Ascending aorta (tissue), 2 donors: ENCODE results near the gene NR2F1-AS1. TPM values are rescaled to one million over a fixed set of nuclear protein-coding genes. Genes with fewer than 3 reads are reported as not detected.

Experiments
- DNase-seq, 2 donors: peaks; one replicate each; pipeline ENCODE4 v3.0.0-alpha.2; 2019; ENCODE audit warnings: low spot score in 2 of 2
- H3K27ac ChIP-seq, 2 donors: fragments of 200-600 bp; sonication (generic); one replicate each; pipeline ENCODE4 v1.5.1; 2016 to 2017; ENCODE audit warnings: mild to moderate bottlenecking in 1 of 2
- H3K27me3 ChIP-seq: fragments of 200-600 bp; sonication (generic); one replicate; pipeline ENCODE4 v1.5.1; 2017
- H3K36me3 ChIP-seq, 2 donors: fragments of 200-600 bp; sonication (generic); one replicate each; pipeline ENCODE4 v1.5.1; 2016
- H3K4me1 ChIP-seq, 2 donors: fragments of 200-600 bp; sonication (generic); one replicate each; pipeline ENCODE4 v1.5.1; 2016 to 2017; ENCODE audit warnings: mild to moderate bottlenecking in 1 of 2
- H3K4me3 ChIP-seq, 2 donors: fragments of 200-600 bp; sonication (generic); one replicate each; pipeline ENCODE4 v1.5.1; 2016 to 2017; ENCODE audit warnings: mild to moderate bottlenecking in 1 of 2
- H3K9me3 ChIP-seq, 2 donors: fragments of 200-600 bp; sonication (generic); one replicate each; pipeline ENCODE4 v1.5.1; 2016
- CTCF ChIP-seq, 3 experiments: fragments of 200-600 bp in 2 of 3; fragments of 450-650 bp in 1 of 3; sonication (generic) in 2 of 3; IDR thresholded peaks; one replicate each; pipeline ENCODE4 v1.5.1; 2016 to 2019; ENCODE audit warnings: antibody characterized with exemption in 3 of 3, mild to moderate bottlenecking in 1 of 3, moderate library complexity in 1 of 3
- intact Hi-C: fragments of 100-400 bp; cut with DNase I; formaldehyde crosslinking; loops from one replicate; pipeline ENCODE4 v1.15.1; 2023
- total RNA-seq: library from RNA; depleted of rRNA; stranded (reverse); fragments of >200 nt; gene quantifications from one replicate; pipeline ENCODE4 v1.1.0, GENCODE V29; 2016

NR2F1-AS1 gene
- total RNA-seq, 1 donor from 2014 or later = 0.85 TPM

GRCh38 chr5:93588352-93589151 lies 7.5 kb upstream of the NR2F1-AS1 start:
- peaks cover 0 to 6% of the 10 kb centered on the region in 2 donors for H3K4me1 ChIP-seq
- no peak for TF ChIP-seq CTCF (IDR thresholded peaks at IDR 0.05)
- peak overlapping the region in 1 of 2 donors; percentile 10 for H3K4me3 ChIP-seq
- peaks cover 6% of the 10 kb centered on the region for H3K27me3 ChIP-seq
- DNase-seq = no peak
- H3K27ac ChIP-seq = no peak overlapping the region
- no peaks in the 10 kb centered on the region for H3K9me3 ChIP-seq
- intact Hi-C loops = no loop called here
- no peaks in the 10 kb centered on the region for H3K36me3 ChIP-seq

- no peak for DNase-seq
- intact Hi-C loops = no loop called here
- H3K27ac ChIP-seq = no peak overlapping the region
- H3K27me3 ChIP-seq = peaks cover 6% of the 10 kb centered on the region
- no peaks in the 10 kb centered on the region for H3K36me3 ChIP-seq
- H3K4me1 ChIP-seq = peaks cover 0 to 11% of the 10 kb centered on the region in 2 donors
- no peak for TF ChIP-seq CTCF (IDR thresholded peaks at IDR 0.05)
- H3K9me3 ChIP-seq = no peaks in the 10 kb centered on the region
- H3K4me3 ChIP-seq = no peak overlapping the region
Measured at GRCh38 chr5:93587597-93588351, 6.8 kb upstream of the NR2F1-AS1 start.

DNA sequence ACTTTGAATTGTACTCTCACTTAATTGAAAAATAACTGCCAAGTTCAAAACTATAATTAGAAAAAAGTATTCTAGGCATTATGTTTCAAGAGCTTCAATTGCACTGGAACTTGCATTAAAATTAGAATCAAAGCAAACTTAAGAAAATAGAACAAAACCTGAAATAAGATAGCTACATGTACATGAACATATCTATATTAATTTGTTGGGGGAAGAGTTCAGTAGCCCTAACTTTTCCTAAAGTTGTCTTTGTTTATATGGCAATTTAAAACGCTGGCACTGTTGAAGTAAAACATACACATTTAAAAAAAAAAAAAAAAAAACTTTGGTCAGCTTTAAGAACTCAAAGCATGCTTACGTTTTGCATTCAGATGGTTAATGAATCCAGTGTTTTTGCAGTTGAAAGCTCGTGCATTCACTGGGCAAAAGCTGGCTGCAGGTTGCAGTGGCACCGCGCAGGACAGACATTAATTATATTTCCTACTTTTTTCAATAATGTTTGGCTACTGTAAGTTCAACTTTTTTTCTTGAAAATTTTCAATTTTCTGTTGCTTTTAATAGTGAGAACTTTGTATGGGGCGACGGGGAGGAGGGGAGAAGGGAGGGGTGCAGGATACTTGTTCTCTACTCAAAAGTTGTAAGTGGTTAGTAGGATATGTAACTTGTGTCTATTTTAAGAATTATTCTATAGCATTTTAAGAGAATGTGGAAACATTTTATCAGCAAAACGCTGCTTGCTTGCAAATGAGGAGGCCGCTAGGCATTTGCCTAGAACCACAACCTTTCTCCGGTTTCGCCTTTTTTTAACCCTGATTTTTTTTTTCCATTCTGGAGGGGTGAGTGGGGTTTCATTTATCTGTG lies 5.9 kb upstream of the NR2F1-AS1 start:
- Histone ChIP-seq H3K4me1 (peaks cover 0 to 13% of the 10 kb centered on the region in 2 donors), H3K36me3 (no peaks in the 10 kb centered on the region), H3K27ac (no peak overlapping the region), H3K27me3 (peaks cover 6% of the 10 kb centered on the region), H3K4me3 (no peak overlapping the region), H3K9me3 (no peaks in the 10 kb centered on the region)
- intact Hi-C loops = no loop called here
- TF ChIP-seq CTCF (IDR thresholded peaks at IDR 0.05) = no peak
- DNase-seq = no peak

- peaks cover 9% of the 10 kb centered on the region for H3K27me3 ChIP-seq
- no peaks in the 10 kb centered on the region for H3K9me3 ChIP-seq
- peaks cover 3 to 16% of the 10 kb centered on the region in 2 donors for H3K4me1 ChIP-seq
- no peak for TF ChIP-seq CTCF (IDR thresholded peaks at IDR 0.05)
- peak overlapping the region; percentile 63 to 89 for H3K4me3 ChIP-seq
- no peak overlapping the region for H3K27ac ChIP-seq
- intact Hi-C loops = no loop called here
- no peak for DNase-seq
- H3K36me3 ChIP-seq = no peaks in the 10 kb centered on the region
Measured at GRCh38 chr5:93585767-93586385, 4.9 kb upstream of the NR2F1-AS1 start.
